Activated T-helper 1 cell treated with anti-CD3 and anti-CD28 coated beads, Interleukin-2, amount 50 U/mL, for 16 hours (primary cell): ENCODE results near the gene DPP4.

Experiments
- DNase-seq, 2 donors: peaks; one replicate each; pipeline ENCODE4 v3.0.0-alpha.2; 2020; ENCODE audit warnings: low read depth in 1 of 2, low spot score in 1 of 2

The DPP4 gene

DNA sequence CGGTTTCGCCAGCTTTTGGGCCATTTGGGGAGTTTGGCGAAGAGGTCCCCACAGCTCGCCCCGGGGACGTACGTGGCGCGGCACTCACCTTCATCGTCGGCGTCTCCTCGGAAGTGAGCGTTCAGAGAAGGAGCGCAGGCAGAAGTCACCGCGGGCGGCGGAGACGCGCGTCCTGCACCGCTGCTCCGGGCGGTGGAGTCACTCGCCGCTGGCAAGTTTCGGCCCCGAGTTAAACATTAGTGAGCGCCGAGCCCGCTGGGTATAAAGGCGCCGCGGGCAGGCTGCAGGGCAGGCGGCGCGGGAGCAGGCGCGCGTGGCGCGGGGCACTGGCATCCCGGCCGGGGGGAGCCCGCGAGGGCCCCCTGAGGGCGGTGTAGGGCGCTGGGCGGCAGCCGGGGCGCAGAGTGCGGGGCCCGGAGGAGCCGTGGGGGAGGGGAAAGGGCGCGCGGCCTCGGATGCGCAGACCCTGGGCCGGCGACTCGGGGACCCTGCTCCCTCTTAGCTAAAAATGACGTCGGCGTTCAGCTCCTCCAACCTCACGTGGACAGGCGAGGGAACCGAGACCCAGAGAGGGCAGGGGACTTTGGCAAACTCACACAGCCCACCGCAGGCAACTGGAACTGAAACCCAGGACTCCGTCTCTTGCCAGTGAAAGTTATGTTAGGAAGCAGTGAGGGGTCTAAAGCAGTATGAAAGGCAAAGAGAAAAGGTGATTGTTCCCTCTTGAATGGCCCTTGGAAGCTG lies at the start of gene DPP4:
TSS of gene DPP4 (minus strand) at position 328 of the 744 bp plus-strand sequence. CDS start at position 94, 234 bp downstream.
- DNase-seq: peak; percentile 15 to 29

DNA sequence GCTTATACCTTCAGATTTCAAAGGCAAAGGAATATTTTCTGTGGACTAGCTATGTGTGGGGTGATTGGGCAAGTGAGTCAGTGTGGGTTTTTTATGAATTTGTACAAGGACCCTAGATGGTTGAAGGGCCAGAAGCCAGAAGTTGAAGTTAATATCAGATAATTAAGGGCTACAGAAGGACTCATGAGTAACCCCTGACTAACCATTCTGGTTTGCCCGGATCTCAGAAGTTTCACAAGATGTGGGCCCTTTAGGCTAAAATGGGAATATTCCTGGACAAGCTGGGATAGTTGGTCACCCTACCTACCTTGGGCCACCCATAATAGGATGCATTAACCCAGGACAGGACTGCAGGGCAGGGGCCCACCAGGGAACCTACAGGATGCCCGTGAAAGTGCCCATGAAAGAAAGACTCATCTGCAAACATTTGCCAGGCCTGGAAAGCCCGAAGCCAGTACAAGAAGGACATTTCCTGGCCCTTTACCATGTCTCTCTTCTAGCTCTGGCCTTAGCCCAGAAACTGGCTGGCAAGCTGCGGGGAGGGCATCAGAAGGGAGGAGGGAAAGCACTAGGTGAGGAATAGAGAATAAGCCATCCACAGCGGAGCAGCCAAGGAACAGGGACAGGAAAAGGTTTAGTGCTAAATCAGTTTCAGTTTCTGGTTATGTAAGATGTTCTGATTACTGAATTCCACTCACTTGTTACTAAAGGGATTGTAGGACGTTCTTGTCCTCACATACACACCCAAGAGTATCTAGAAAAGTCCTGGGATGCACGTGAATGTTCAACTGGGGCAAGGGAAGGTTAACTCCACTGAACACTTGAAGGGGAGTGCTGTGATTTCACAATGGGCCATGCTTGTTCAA lies 44.4 kb upstream of the DPP4 start:
- no peak for DNase-seq

DNA sequence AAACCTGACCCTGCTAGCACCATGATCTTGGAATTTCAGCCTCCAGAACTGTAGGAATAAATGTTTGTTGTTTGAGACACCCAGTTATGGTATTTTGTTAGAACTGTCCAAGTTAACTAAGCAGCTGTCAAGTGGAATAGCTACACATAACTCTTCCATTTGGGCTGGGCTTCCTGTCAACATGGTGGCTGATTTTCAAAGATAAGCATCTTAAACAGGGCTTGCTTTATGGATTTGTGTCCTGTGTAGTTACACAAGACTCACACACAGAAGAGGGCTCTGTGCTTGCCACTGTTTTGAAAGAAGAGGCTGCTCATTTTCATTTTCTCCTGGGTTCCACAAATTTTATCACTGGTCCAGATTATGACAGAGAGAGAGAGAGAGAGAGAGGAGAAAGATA lies 42.3 kb upstream of the DPP4 start:
- DNase-seq: no peak

DNA sequence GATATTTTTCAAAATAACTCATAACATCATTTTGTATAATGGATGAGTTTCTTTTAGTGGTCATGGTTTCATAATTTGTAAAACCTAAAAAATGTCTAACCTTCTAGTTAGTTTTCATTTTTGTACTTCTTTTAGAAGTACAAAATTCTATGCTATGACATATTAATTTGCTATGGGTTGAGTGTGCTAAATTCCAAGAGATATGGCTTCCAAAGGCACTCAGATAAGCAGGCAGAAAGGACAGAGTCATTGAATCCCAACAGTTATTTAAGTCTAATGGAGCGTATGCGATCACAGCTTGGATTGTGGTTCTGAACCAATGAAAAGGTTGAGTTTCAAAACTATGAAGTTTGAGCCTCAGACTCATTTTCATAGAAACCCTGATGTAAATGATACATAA lies 41.1 kb upstream of the DPP4 start:
- DNase-seq: no peak

DNA sequence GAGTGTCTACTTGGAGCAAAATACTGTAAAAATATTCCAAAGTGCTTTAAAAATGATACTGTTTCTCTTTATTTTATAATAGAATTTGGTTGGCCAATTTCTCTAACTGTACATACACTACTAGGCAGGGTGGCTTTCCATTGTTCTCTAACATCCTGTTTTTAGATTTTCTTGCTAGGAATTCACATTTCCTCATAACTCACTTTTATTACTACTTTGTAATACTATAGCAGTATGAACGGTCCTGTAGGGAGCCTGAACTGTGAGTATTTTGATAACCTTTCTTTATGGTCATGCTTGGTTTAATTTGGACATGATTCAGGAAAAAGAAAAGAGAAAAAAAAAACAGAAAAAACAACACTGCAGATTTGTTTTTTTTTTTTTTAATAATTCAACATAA lies 40.3 kb upstream of the DPP4 start:
- DNase-seq: no peak

DNA sequence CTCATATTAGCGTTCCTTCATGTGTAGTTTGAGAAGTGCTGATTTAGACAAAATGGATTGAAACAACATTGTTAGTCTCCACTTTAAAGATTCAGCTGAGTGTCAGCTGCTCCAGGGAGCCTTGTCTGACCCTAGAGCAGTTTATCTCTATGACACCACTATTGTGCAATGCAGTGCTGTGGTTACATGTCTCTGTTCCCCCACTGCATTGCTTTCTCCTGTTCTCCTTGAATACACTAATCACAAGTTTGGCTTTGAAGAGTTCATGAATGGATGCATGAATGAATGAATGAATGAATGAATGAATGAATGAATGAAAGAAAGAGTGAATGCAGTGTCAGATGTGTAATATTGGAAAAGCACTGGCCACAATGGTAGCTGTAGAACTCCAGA lies 39.8 kb upstream of the DPP4 start:
- no peak for DNase-seq

DNA sequence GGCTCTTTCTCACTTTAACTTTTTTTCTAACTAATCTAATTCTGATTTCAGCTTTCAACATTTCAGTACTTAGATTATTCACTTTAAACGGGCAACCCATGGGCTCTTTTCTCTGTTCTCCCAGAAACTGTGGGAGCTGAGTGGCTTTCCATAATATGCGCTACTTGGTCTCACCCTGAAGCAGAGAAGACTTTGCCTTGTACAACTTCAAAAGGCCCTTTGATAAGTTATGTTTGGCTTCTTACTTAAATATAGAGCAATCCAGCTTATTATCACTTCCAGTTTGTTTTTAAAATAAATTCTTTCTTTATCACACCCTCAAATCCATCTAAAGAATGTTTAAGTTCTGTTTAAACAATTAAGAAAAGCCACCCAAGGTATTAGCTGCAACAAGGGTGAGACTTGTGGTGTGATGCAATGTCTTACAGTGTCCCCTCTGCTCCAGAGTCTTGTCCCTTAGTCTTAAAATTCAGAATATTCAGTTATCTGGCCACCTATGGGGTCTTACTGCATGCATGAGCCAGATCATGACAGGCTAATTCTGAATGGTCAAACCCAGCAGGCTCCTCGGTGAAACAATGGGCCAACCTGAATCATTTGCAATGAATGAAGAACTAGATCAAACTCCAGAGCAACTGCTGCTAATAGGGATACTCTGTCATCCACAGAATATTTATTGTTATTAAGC lies 39.2 kb upstream of the DPP4 start:
- no peak for DNase-seq

DNA sequence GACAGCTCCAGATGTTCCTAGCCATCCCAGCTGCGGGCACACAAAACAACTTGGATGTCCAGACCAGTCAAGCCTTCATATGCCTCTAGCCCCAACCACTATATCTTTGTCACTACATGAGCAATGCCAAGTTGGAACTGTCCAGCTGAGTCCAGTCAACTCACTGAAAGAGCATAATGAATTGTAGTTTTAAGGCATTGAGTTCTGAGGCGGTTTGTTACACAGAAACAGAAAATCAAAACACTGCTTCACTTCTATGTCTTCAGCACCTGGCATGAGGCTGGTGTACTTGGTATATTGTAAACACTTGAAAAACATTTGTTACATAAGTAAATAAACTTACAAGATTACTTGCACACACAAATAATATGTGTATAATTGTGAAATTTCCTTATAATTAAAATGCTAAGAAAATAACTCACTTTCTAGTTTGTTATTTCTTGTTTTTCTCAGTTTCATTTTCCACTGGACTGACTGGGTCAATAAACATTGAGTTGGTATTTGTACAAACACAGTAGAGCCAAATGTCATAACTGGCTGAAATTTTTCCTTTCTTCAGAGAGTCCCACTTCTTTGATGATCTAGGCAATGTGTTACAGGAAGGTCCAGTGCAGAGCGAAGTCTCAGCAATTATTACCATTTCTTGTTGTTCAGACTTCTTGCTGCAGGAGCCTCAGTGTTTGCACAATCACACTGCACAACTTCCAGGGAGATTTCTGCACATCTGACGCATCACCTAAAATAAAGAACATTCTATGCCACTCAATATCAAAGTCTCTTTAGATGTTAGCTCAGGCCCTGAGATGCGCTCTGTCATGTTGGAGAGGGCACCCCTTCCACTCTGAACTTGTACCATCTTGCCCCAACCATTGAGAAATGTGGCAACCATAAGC lies 38.2 kb upstream of the DPP4 start:
- DNase-seq: no peak

DNA sequence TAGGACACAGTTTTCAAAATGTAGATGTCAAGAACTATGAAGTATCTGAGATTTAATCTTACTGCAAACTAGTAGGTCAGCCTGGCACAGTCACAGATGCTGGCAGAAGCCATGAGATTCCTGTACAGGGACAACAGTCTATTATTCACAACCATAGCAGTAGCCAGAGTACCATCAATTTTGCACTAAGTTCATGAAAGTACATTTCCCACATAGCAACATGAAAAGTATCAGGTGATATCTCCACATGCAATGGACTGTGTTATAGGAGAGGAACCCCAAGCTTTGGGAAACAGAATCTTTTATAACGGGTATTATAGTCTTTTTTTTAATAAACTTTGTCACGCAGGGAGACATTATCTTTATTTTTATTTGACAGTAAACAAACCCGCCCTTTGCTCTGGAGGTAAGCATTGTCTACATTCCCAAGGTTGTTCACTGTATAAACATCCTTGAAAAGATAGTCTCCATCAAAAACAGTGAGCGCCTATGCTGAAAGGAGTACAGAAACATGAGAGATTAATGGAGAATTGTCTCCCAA lies 33.4 kb upstream of the DPP4 start:
- DNase-seq: no peak

DNA sequence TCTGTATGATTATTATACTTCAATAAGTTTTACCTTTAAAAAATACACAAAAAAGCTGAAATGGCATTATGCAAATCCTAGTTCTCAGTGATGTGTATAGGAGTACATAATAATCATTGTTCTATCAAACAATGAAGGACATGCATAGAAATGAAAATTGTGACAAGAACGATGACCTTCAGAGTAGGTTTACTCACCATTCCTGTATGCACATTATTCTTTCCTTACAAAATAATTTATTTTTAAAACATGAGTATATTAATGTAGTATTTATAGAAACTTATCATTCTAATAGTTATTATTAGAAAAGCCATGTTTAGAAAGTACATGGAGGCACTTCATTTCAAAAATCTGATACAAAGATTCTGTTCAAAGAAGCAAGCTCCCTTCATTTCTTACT lies 32.7 kb upstream of the DPP4 start:
- no peak for DNase-seq

DNA sequence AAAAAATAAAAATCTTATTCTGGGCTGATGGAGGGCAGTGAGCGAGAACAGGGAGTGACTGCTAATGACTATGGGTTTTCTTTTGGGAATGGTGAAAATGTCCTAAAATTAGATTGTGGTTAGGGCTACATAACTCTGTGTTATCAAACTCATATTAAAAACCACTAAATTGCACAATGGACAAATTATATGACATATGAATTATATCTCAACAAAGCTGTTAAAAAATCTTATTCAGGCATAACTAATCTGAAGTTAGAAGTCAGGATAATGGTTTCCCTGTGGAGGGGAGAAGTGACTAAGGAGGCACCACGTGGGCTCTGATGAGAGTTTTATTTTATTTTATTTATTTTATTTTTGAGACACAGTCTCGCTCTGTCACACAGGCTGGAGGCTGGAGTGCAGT lies 32.1 kb upstream of the DPP4 start:
- no peak for DNase-seq

DNA sequence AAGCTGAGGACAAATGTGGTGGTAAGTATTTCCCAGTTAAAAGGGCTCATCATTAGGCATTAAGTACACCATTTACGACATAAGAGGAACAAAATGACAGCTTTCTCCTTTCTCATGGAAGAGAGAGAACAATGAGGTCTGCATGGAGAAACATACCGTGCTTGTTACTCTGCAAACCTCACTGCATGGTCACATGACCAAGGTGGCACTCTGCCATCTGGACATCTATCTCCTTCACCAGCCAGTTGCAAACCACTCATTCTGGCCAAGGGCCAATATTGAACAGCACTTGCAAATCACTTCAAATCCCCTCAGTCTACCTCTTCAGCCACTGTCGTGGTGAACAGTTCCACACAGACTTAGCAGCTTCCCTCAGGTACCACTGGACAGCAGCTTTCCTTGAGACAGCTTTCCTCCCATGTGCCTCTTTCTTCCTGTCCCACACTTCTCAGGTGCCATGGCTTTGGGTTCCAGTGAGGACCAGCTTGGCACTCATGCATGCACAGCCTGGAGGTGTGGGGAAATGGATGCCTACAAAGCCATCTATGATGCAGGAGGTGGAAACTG lies 29.5 kb upstream of the DPP4 start:
- DNase-seq: no peak

DNA sequence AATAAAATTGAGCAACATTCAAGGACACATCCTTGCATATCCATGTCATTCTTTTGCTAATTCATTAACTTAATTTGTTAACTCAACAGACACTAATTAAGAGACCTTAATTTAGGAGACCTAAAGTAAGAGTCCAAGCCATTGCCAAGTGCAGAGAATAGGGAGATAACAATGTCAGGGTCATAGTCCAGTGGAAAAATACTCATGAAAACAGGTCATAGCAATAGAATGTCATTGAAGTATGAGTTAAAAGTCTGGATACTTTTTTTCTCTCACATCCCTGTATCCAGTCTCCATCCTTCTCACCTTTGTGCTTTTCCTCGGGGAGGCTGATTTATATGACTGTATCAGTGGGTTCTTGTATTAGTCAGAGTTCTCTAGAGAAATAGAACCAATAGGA lies 26.6 kb upstream of the DPP4 start:
- no peak for DNase-seq

DNA sequence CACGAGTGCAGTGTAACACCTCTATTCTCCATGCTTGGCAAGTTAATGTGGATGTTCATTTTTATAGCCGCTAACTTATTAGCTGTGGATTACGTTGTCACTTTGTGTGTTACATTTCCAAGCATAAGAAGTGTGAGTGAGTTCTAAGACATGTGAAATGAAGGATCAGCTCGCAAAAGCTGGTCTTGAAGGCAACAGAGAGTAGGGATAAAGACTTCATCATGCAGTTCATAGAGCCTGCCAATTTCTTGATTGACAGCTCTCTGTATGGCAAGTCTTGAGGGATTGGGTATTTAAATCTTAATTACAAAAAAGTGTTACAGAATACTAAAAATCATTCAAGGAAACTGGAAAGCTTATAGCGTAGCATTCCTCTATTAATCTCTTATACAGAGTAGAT lies 25.8 kb upstream of the DPP4 start:
- no peak for DNase-seq

DNA sequence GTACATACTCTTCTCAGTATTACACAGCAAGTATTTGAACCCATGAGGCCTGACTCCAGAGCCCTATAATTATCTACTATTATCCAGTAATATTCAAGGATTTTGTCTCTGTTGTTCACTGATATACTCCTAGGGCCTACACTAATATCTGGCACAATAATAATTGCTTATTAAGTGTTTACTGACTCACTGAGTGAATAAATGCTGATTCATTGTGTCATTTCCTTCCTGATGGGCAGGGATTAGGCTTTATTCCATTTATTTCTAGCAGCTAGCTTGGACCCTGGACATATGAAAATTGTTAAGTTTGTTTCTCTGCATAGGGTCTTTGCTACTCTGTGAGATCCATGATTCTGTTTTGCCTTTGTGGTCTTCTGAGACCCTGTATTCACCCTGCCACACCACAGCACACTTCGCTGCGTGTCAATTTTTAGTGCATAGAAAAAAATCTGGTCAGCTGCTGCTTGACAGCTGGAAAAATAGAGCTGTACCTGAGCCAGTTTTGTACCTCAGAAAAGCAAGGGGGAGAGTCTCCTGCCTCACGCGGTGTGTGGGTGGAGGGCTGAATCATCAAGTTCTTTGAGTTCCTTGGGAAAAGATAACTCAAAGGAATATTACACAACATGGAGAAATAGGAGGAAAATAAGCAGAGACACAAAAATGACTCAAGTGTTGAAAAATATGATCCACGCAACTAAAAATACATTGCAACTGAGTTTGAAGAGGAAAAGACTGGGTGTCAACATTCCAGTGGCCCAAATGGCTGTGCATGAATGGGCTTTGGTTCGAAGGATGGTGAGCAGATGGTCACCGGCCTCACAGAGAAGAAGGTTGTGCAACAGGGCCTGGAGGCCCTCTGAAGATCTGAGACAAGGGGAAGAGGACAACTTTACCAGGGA lies 18.9 kb upstream of the DPP4 start:
- DNase-seq: no peak

DNA sequence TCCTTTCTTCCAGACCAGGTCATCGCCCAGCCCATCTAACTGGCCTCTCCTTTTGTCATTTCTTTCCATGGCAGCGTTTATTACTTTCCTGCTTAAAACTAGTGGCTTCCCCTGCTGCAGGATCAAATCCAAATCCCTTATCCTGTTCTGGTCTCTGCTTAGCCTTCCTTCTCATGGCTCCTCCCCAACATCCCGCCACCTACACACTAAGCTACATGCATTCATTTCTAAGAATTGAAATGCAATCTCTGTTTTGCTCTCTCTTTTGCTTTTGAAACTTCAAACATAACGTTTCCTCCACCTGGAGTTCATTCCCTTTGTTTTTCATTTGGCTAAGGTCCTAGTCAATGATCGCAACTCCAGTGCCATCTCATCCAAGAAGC lies 18.0 kb upstream of the DPP4 start:
- DNase-seq: no peak

DNA sequence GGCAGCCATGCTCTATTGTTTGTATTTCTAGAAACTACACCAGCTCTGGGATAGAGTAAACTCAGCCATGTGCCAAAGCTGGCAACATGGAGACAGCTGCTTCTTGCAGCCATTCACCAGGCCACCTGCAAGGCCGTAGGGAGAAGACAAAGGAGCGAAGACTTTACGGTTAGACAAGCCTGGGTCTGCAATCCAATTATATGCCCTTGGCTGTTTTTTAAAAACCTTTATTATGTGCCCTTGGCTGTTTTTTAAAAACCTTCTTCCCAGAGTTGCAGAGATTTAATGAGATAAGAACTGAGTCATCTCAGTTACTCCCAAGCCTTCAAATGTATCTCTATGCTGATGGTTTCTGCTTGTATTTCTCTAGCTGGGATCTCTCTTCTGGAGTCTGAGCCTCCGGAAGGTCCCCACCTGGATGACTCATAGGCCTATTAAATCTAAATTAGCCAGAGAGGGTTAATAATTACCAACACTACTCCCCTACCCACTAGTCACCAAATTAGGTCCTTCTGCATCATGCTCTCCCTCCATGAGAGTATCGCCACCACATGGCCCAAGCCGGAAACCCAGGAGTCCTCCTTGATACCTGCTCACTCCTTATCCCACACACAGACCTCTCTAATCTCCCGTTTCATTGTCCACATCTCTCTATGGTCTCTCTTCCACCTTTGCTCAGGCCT lies 17.5 kb upstream of the DPP4 start:
- no peak for DNase-seq

DNA sequence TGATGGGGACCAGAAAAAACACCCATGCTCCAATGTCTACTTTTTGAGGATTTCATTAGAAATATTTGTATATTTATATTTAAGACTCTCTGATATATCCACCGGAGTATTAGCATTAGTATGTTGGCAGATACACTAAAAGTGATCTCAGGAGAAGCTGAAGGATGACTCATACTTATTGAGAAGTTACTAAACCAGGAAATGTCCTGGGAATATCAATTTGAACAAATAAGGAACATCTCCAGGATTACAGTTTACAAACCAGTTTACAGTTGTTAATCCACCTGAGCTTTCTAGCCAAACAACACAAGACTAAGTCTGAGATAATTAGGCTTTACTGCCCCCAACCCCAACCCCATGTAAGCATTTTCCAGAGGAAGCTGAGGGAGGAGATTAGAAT lies 16.1 kb upstream of the DPP4 start:
- no peak for DNase-seq

DNA sequence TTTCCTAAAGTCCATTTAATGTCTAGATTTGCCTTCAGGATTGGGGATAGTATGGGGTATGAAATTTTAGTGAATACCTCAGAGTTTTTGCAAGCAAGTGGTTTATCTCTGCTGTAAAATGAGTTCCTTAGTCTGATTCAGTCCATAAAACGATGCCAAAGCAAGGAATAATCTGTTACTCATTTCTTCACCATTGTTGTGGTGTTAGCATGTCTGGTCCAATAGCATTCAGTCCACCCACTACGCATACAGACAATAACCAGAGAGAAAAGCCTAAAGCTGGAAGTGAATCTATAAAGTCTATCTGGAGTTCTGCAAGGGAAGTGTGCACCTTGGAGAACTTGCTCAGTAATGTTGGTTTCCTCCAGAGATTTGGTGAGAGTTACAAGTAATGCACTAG lies 12.9 kb upstream of the DPP4 start:
- no peak for DNase-seq
